K562 (cell line): ENCODE measurements around the gene MLN.

Experiments used
- EZH2 ChIP-seq: IDR thresholded peaks from 2 replicates; pipeline ENCODE4 v1.6.1; 2012; ENCODE audit warnings: low read depth, mild to moderate bottlenecking, inconsistent platforms, low read length, borderline replicate concordance
- POLR2A ChIP-seq: fragments of 450-650 bp; conservative IDR thresholded peaks from 2 replicates; pipeline ENCODE4 v1.6.1; 2016
- TBL1XR1 ChIP-seq, 2 experiments: IDR thresholded peaks; 2 replicates each; pipeline ENCODE4 v1.6.1; 2012; ENCODE audit warnings: improper control_type of control experiment in 2 of 2, low read length in 2 of 2, mild to moderate bottlenecking in 1 of 2
- WHSC1 ChIP-seq: IDR thresholded peaks from one replicate; pipeline ENCODE4 v1.6.1; 2012; ENCODE audit warnings: low read length, control low read depth, inconsistent platforms
- TF ChIP-seq, protein P1 (sequence below), 3 experiments: IDR thresholded peaks in 2 of 3; conservative IDR thresholded peaks in 1 of 3; 2 replicates each; pipeline ENCODE4 v1.5.1; 2011 to 2012; ENCODE audit warnings: low read length in 3 of 3, mild to moderate bottlenecking in 3 of 3, control low read depth in 2 of 3, improper control_type of control experiment in 1 of 3, inconsistent platforms in 1 of 3, low read depth in 1 of 3, mixed read lengths in 1 of 3, moderate library complexity in 1 of 3; ENCODE audit not compliant: insufficient read depth in 2 of 3

GRCh38 chr6:33768644-33769120, 35.1 kb downstream of the MLN start:
- TF ChIP-seq WHSC1 (no peak), EZH2 (no peak), POLR2A (no peak), TBL1XR1 (IDR thresholded peaks at IDR 0.05; ENCODE audit: low read length in 2 of 2) (no peak)
- TF ChIP-seq, protein P1, sequence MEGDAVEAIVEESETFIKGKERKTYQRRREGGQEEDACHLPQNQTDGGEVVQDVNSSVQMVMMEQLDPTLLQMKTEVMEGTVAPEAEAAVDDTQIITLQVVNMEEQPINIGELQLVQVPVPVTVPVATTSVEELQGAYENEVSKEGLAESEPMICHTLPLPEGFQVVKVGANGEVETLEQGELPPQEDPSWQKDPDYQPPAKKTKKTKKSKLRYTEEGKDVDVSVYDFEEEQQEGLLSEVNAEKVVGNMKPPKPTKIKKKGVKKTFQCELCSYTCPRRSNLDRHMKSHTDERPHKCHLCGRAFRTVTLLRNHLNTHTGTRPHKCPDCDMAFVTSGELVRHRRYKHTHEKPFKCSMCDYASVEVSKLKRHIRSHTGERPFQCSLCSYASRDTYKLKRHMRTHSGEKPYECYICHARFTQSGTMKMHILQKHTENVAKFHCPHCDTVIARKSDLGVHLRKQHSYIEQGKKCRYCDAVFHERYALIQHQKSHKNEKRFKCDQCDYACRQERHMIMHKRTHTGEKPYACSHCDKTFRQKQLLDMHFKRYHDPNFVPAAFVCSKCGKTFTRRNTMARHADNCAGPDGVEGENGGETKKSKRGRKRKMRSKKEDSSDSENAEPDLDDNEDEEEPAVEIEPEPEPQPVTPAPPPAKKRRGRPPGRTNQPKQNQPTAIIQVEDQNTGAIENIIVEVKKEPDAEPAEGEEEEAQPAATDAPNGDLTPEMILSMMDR (IDR thresholded peaks at IDR 0.05 in 2 of 3, conservative IDR thresholded peaks at IDR 0.05 in 1 of 3; ENCODE audit: insufficient read depth in 2 of 3, low read depth in 1 of 3, low read length in 3 of 3) = peak; percentile 79 to 93 (median 88)
